GM12878 (cell line): ENCODE measurements around the gene GPC2. TPM values are rescaled to one million over a fixed set of nuclear protein-coding genes. Genes with fewer than 3 reads are reported as not detected.

Experiments used
- ATAC-seq: fragments of 200-7000 bp; cut with Tn5 transposase; 3 replicates; pipeline ENCODE4 v1.9.1; 2020; ENCODE audit warnings: mild to moderate bottlenecking, moderate library complexity
- BruUV-seq: library from RNA; stranded (reverse); fragments of 400-500 nt; replicated peaks from 2 replicates; lab custom pipeline; 2021; lab: Mats Ljungman, UMichigan
- CTCF ChIA-PET: fragments of 300-600 bp; sonication (Branson Sonifier 250); formaldehyde crosslinking; extraction: SDS; loops from one replicate; lab custom pipeline; 2021; ENCODE audit warnings: inconsistent platforms; lab: Yijun Ruan, JAX
- POLR2A ChIA-PET: fragments of 350-600 bp; formaldehyde crosslinking; extraction: SDS; loops from one replicate; lab custom pipeline; 2021; ENCODE audit warnings: inconsistent platforms; lab: Charles Lee
- RAD21 ChIA-PET: fragments of 300-600 bp; sonication (Branson Sonifier 250); formaldehyde crosslinking; loops from one replicate; lab custom pipeline; 2023; ENCODE audit warnings: antibody characterized with exemption; ENCODE audit not compliant: unreplicated experiment; lab: Charles Lee
- SMC1A ChIA-PET: fragments of 300-600 bp; sonication (Branson Sonifier 250); formaldehyde crosslinking; loops from one replicate; lab custom pipeline; 2023; ENCODE audit not compliant: unreplicated experiment, uncharacterized antibody; lab: Charles Lee
- DNase-seq: peaks from one replicate; pipeline ENCODE4 v3.0.0-alpha.2; 2011; ENCODE audit warnings: low read depth, low spot score
- FAIRE-seq: peaks from 3 replicates; lab custom pipeline; 2011; peaks lifted over from hg19 to GRCh38; lab: Jason Lieb, UNC
- H2AFZ ChIP-seq: 2 replicates; pipeline ENCODE4 v1.6.0; 2011; ENCODE audit warnings: low read depth, low read length, control low read depth; ENCODE audit not compliant: control insufficient read depth
- H3K27ac ChIP-seq: 2 replicates; pipeline ENCODE4 v1.5.1; 2011; ENCODE audit warnings: control low read depth; ENCODE audit not compliant: control insufficient read depth, insufficient read depth
- H3K27me3 ChIP-seq, 2 experiments: replicated peaks in 1 of 2; 2 replicates each; pipeline versions ENCODE4 v1.6.0 to v1.6.1; 2011; ENCODE audit warnings: low read length in 1 of 2; ENCODE audit not compliant: control insufficient read depth in 2 of 2, insufficient read depth in 2 of 2
- H3K36me3 ChIP-seq, 2 experiments: 2 replicates each; pipeline ENCODE4 v1.5.1; 2011; ENCODE audit warnings: low read length in 1 of 2; ENCODE audit not compliant: control insufficient read depth in 2 of 2, insufficient read depth in 2 of 2
- H3K4me1 ChIP-seq: 2 replicates; pipeline ENCODE4 v1.6.1; 2011; ENCODE audit warnings: mild to moderate bottlenecking, low read length, moderate library complexity, mixed read lengths; ENCODE audit not compliant: control insufficient read depth, insufficient read depth
- H3K4me2 ChIP-seq: 2 replicates; pipeline ENCODE4 v1.6.0; 2011; ENCODE audit warnings: control low read depth; ENCODE audit not compliant: control insufficient read depth, insufficient read depth
- H3K4me3 ChIP-seq: fragments of 200-600 bp; sonication (generic); 2 replicates; pipeline ENCODE4 v1.5.1; 2016
- H3K79me2 ChIP-seq: 2 replicates; pipeline ENCODE4 v1.6.0; 2011; ENCODE audit warnings: low read length; ENCODE audit not compliant: control insufficient read depth, insufficient read depth
- H3K9ac ChIP-seq: 2 replicates; pipeline ENCODE4 v1.8.0; 2011; ENCODE audit warnings: low read length, control low read depth, mixed read lengths; ENCODE audit not compliant: control insufficient read depth, insufficient read depth
- H3K9me3 ChIP-seq: replicated peaks from 3 replicates; pipeline ENCODE4 v1.5.1; 2011; ENCODE audit warnings: mild to moderate bottlenecking, low read length; ENCODE audit not compliant: control insufficient read depth, insufficient read depth
- H4K20me1 ChIP-seq: 2 replicates; pipeline ENCODE4 v1.6.0; 2011; ENCODE audit not compliant: control insufficient read depth, insufficient read depth
- CBX5 ChIP-seq: sonication (generic); IDR thresholded peaks from 2 replicates; pipeline ENCODE4 v1.6.1; 2016; ENCODE audit warnings: low read depth, moderate library complexity, mild to moderate bottlenecking, inconsistent platforms
- NFYA ChIP-seq: IDR thresholded peaks from 2 replicates; pipeline ENCODE4 v1.6.1; 2011; ENCODE audit warnings: low read depth, mild to moderate bottlenecking, low read length, improper control_type of control experiment, borderline replicate concordance
- SMARCA5 ChIP-seq: fragments of 450-650 bp; IDR thresholded peaks from 2 replicates; pipeline ENCODE4 v1.6.1; 2017; ENCODE audit warnings: mild to moderate bottlenecking
- SREBF1 ChIP-seq: IDR thresholded peaks from 2 replicates; pipeline ENCODE4 v1.6.1; 2012; ENCODE audit warnings: mild to moderate bottlenecking, low read length
- ZNF207 ChIP-seq: fragments of 450-650 bp; IDR thresholded peaks from 2 replicates; pipeline ENCODE4 v1.6.1; 2014; ENCODE audit warnings: antibody characterized with exemption, mild to moderate bottlenecking, borderline replicate concordance
- WGBS: methylation state at CpG from one replicate; pipeline ENCODE4 v1.1.6; 2016; ENCODE audit warnings: low lambda C conversion rate; ENCODE audit not compliant: insufficient replicate concordance, insufficient coverage; ENCODE audit errors: missing lambda C conversion rate; 5-methylcytosine and 5-hydroxymethylcytosine counted together
- in situ Hi-C: fragments of 300-500 bp; cut with MboI; formaldehyde crosslinking; loops from 9 replicates; pipeline ENCODE4 v1.14.3; 2018; ENCODE audit warnings: mixed read lengths
- intact Hi-C: fragments of 100-400 bp; cut with micrococcal nuclease; formaldehyde crosslinking; loops from one replicate; pipeline ENCODE4 v1.14.2; 2022; ENCODE audit not compliant: unreplicated experiment
- polyA plus RNA-seq, 11 experiments: library from polyadenylated mRNA; depleted of rRNA in 4 of 11; unstranded in 6 of 11; stranded (reverse) in 5 of 11; fragments of >200 nt; fragmentation: Nextera tagmentation in 4 of 11; fragmentation: Illumina TruSeq in 1 of 11; extraction: Ambion mirVana in 4 of 11; extraction: Trizol in 1 of 11; gene quantifications; 1 replicate in 1 of 11; 2 replicates in 10 of 11; pipeline versions ENCODE4 v1.2.1 to v1.2.3, GENCODE V29; 2011 to 2016; ENCODE audit warnings: inconsistent platforms in 2 of 11, missing spikeins in 2 of 11, low read depth in 1 of 11
- total RNA-seq, 4 experiments: library from RNA; depleted of rRNA in 3 of 4; stranded (reverse); fragments of >200 nt in 3 of 4; fragmentation: Illumina TruSeq in 1 of 4; extraction: Trizol in 1 of 4; gene quantifications; 2 replicates each; pipeline versions ENCODE4 v1.2.1 to v1.2.3, GENCODE V29; 2013 to 2021

GPC2 gene
- total and polyA plus RNA-seq, 10 of the 15 experiments (the other 5 are each of a cell fraction or from before 2014, with no cell fraction given): 0.19 to 6.3 (median 0.77) TPM

GRCh38 chr7:100155553-100156317 is 21.4 kb downstream of the GPC2 start:
- ChIA-PET RAD21 (interaction anchor here (1.2 to 1.4 kb wide), 3 partner anchors 12 to 252 kb away, joined by 3 to 5 read pairs (median 4); partner anchors contain the start of gene GAL3ST4), CTCF (interaction anchor here (1.1 to 2.7 kb wide), 6 partner anchors 8 to 34 kb away, joined by 5 to 9 read pairs (median 6); partner anchors contain the start of gene GAL3ST4), SMC1A (interaction anchor here (1.2 to 1.3 kb wide), 2 partner anchors 29 to 34 kb away, joined by 3 to 4 read pairs; no protein-coding TSS in a partner anchor), POLR2A (interaction anchor here (0.5 to 2.3 kb wide), 6 partner anchors 12 to 200 kb away, joined by 3 to 8 read pairs (median 3); partner anchors contain the start of gene GAL3ST4)
- intact Hi-C loops: no loop called here
- BruUV-seq: no TSS peak
- peaks cover 0 to 15% of the 10 kb centered on the region in 2 experiments for H3K36me3 ChIP-seq
- H4K20me1 ChIP-seq: no peaks in the 10 kb centered on the region
- H3K79me2 ChIP-seq: peaks cover 16% of the 10 kb centered on the region
- no peaks in the 10 kb centered on the region for H3K27me3 ChIP-seq
- DNase-seq (no peak), FAIRE-seq (no peak), ATAC-seq (no peak)
- no peak overlapping the region for H2AFZ ChIP-seq
- H3K9me3 ChIP-seq: no peaks in the 10 kb centered on the region
- no peak overlapping the region for H3K9ac ChIP-seq
- 90% methylated on average over 20 of the region's 20 CpGs for WGBS
- H3K4me2 ChIP-seq: no peak overlapping the region
- in situ Hi-C loops: no loop called here
- H3K4me3 ChIP-seq: no peak overlapping the region
- peaks cover 13% of the 10 kb centered on the region; the same call in 1 of the 2 replicates for H3K4me1 ChIP-seq
- TF ChIP-seq SMARCA5: peak; percentile 57
- TF ChIP-seq CBX5: no peak
- TF ChIP-seq SREBF1: no peak
- no peak for TF ChIP-seq NFYA
- TF ChIP-seq ZNF207: no peak
- H3K27ac ChIP-seq: no peak overlapping the region
